Right cardiac atrium (tissue), 5 donors: Measurements from ENCODE around the gene ENPP6. TPM values are rescaled to one million over a fixed set of nuclear protein-coding genes. Genes with fewer than 3 reads are reported as not detected.
A peak's percentile ranks its signal among the peaks of the same experiment; 100 is the strongest.

ENCODE experiments used
- ATAC-seq, 2 donors: fragments of 200-7000 bp; cut with Tn5 transposase; one replicate each; pipeline versions ENCODE4 v1.8.0 to v1.9.1; 2020; ENCODE audit warnings: moderate library complexity in 2 of 2, mild to moderate bottlenecking in 1 of 2
- DNase-seq, 3 donors: peaks; one replicate each; pipeline ENCODE4 v3.0.0-alpha.2; 2020
- H3K27ac ChIP-seq: one replicate; pipeline ENCODE4 v1.5.1; 2013; ENCODE audit warnings: mild to moderate bottlenecking, low read length, control low read depth, moderate library complexity
- H3K27me3 ChIP-seq: one replicate; pipeline ENCODE4 v1.6.1; 2013; ENCODE audit not compliant: control insufficient read depth, insufficient read depth
- H3K4me1 ChIP-seq: one replicate; pipeline ENCODE4 v1.6.1; 2013; ENCODE audit warnings: low read length; ENCODE audit not compliant: control insufficient read depth, insufficient read depth
- H3K4me3 ChIP-seq: one replicate; pipeline ENCODE4 v1.5.1; 2013; ENCODE audit warnings: low read length, control low read depth
- H3K9me3 ChIP-seq: one replicate; pipeline ENCODE4 v1.6.1; 2013; ENCODE audit warnings: low read length; ENCODE audit not compliant: control insufficient read depth
- whole genome bisulfite sequencing: extraction: QIAGEN DNeasy Blood & Tissue Kit; methylation state at CpG from one replicate; pipeline ENCODE4 v1.1.7; 2013; 5-methylcytosine and 5-hydroxymethylcytosine counted together
- intact Hi-C, 4 donors: fragments of 100-400 bp; cut with DNase I; formaldehyde crosslinking; loops; one replicate each; pipeline versions ENCODE4 v1.11.0 to v1.14.0; 2022 to 2023
- polyA plus RNA-seq: library from polyadenylated mRNA; stranded (reverse); fragments of 200-250 nt; gene quantifications from one replicate; pipeline ENCODE4 v1.2.3, GENCODE V29; 2013
- total RNA-seq, 4 donors: library from RNA; stranded (reverse); fragmentation: NEBNext Ultra II Directional; extraction: Animal tissue kit (Norgen Biotek cat#: 25700); gene quantifications; one replicate each; pipeline ENCODE4 v1.2.1, GENCODE V29; 2021
- donor health status: healthy with polysubstance abuse.
- donor health status: DM: no; HTN: yes; CAD: no.
- donor health status: DM: no; HTN: no; CAD: no.
- donor health status: DM: no; HTN: yes; CAD: no; lungs with severe emphysema.
- donor health status: DM: yes; HTN: yes; CAD: no.

The ENPP6 gene
- total and polyA plus RNA-seq, 5 donors, result 0.05 to 0.31 (median 0.12) TPM; not detected in 2

DNA sequence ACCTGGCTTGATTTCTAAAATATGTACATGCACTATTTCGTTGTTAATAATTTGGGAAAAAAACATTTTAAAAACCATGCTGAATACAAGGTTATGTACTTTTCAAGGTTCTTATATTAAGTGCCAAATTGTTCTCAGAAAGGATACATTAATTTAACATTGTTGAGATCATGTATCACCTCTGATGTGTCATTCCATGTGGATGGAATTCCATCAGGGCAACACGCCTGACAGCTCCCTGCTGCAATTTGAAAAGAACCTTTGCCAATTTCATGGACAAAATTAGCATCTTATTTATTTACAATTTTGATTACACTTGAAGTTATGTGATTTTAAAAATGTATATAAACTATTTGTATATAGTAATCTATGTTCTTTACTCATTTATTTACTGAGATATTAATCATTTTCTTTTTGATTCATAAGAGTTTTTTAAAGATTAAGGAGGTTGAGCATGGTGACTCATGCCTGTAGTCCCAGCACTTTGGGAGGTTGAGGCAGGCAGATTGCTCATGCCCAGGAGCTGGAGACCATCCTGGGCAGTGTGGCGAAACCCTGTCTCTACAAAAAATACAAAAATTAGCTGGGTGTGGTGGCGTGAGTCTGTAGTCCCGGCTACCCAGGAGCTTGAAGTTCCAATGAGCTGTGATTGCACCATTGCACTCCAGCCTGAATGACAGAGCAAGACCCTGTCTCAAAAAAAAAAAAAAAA is 142.8 kb downstream of the ENPP6 start:
- H3K27me3 ChIP-seq, result no peaks in the 10 kb centered on the region
- no peak overlapping the region for H3K4me3 ChIP-seq
- H3K9me3 ChIP-seq, result no peaks in the 10 kb centered on the region
- intact Hi-C loops, result no loop called here
- no peak for ATAC-seq
- 89% methylated on average over 5 of the region's 5 CpGs for WGBS
- H3K4me1 ChIP-seq, result no peaks in the 10 kb centered on the region
- DNase-seq, result no peak
- H3K27ac ChIP-seq, result no peak overlapping the region

DNA sequence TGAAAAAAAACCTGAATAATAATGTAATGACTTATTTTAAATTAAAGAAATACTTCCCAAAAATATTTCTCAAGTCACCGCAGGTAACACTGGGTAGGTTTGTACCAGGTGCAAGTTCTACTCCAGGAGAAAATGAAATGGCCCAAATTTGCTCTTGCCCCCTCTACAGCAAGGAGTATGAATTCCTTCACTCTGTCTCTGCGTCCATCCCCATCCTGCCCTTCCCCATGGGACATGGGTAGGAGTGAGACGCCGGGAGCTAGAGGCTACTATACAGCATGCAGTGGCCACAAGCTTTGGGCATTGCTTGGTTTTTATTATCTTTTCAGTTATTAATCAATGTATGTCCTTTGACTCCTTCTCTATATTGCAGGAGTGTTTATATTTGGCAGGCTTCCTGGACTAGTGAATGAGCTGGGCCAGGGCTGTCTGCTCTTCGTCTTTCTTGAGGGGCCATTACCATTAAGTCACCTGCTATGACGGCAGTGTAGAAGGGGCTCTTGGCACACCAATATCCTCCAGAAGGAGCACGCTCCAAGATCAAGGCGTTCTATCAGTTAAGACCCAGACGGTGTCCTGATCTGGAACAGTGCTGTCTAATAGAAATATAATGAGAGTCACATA is 149.6 kb downstream of the ENPP6 start:
- Histone ChIP-seq H3K27me3 (no peaks in the 10 kb centered on the region), H3K9me3 (no peaks in the 10 kb centered on the region), H3K4me1 (no peaks in the 10 kb centered on the region), H3K27ac (no peak overlapping the region), H3K4me3 (no peak overlapping the region)
- ATAC-seq (no peak), DNase-seq (no peak)
- intact Hi-C loops, result no loop called here
- WGBS, result 68% methylated on average over 9 of the region's 9 CpGs

DNA sequence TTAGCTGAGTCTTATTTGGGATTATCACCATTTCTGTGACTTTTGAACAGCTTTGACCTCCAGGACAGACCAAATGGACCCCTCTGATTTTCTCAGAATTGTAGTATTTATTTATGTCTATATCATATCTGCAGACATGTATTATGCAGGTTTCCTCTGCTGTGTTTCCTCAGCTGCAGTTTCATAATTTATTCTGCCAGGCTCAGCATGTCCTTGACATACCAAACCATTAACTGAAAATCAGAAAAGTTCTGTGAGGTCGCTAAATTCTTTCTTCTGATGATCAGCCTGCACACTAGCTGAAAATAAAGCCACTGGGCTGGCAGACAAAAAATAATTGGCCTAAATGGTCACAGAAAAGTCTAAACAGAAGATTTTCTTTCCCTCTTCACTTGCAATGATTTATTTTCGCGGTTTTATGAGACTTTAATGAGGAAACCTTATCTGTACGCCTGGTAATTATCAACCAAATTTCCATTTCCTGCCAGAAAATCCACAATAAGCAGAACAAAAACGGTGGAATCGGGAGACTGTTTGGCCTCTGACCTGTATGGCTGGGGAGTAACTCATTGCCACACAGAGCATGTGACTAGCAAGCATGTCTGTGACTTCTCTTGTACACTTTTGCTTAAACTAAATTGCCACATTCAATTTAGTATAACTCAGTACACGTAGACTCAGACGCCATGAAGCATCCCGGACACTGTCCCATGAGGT is 150.9 kb downstream of the ENPP6 start:
- Histone ChIP-seq H3K4me3 (no peak overlapping the region), H3K27ac (no peak overlapping the region), H3K9me3 (no peaks in the 10 kb centered on the region), H3K27me3 (no peaks in the 10 kb centered on the region), H3K4me1 (no peaks in the 10 kb centered on the region)
- peak in 1 of 2 donors; percentile 21 for ATAC-seq
- 49% methylated on average over 9 of the region's 9 CpGs for WGBS
- DNase-seq, result no peak
- intact Hi-C loops, result no loop called here

DNA sequence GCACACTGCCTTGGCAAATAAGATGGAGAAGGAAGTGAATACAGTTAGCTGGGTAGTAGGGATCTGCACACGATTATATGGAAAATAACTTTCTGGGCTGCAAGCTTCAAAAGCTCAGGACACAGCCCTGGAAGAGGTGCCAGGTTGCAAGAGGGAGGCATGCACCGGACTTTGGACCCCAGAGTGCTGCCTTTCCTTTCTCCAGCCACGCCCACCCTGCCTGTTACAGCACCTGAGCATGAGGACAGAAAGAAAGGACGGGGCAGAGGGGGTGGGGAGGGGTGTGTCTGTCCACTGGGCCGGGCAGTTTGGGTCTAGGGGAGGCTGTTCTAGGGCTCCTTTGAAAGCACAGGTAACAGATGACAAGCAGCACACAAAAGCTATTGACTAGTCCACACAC is 152.8 kb downstream of the ENPP6 start:
- intact Hi-C loops, result no loop called here
- H3K4me1 ChIP-seq, result no peaks in the 10 kb centered on the region
- H3K27me3 ChIP-seq, result no peaks in the 10 kb centered on the region
- H3K4me3 ChIP-seq, result no peak overlapping the region
- no peak for DNase-seq
- H3K27ac ChIP-seq, result no peak overlapping the region
- 93% methylated on average over 5 of the region's 5 CpGs for WGBS
- no peaks in the 10 kb centered on the region for H3K9me3 ChIP-seq
- peak in 1 of 2 donors; percentile 29 for ATAC-seq

DNA sequence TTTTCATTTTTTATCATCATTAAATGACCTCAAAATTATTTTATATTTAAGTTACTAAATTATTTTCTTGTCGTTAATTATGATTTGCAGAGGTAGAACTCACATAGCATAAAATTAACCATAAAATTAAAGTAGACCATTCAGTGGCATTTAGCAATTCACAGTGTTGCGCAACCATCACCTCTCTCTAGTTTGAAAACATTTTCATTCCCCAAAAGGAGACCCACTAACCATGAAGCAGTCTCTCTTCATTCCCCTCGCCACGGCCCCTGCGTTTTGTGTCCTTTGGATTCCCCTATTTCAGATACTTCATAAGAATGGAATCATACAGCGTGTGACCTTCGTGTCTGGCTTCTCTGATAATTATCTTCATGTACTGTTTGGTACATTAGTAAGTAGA is 154.9 kb downstream of the ENPP6 start:
- Histone ChIP-seq H3K27ac (no peak overlapping the region), H3K4me3 (no peak overlapping the region), H3K27me3 (no peaks in the 10 kb centered on the region), H3K9me3 (no peaks in the 10 kb centered on the region), H3K4me1 (peaks cover 2% of the 10 kb centered on the region)
- no peak for DNase-seq
- intact Hi-C loops, result no loop called here
- WGBS, result 88% methylated on average over 7 of the region's 7 CpGs
- ATAC-seq, result no peak

DNA sequence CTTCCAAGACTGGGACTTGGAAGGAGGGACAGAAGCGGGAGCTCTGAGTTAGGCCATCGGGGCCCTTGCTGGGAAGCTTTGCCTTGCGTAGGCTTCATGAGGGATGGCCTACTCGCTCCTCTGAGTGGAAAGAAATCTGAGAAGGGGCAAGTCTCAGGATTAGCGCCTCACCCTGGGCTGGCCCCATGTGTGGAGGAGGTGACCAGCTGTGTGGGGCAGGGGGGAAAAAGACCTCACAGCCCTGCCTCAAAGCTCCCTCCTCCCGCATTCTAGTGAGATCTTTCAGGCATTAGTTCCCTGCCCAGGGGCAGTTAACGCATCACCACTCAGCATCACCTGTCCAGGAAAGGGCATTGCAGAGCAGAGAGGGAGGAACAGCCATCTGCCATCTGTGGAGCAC is 156.1 kb downstream of the ENPP6 start:
- 91% methylated on average over 7 of the region's 7 CpGs for WGBS
- no peak overlapping the region for H3K4me3 ChIP-seq
- intact Hi-C loops, result no loop called here
- no peaks in the 10 kb centered on the region for H3K9me3 ChIP-seq
- peaks cover 2% of the 10 kb centered on the region for H3K4me1 ChIP-seq
- no peak for DNase-seq
- H3K27me3 ChIP-seq, result no peaks in the 10 kb centered on the region
- no peak overlapping the region for H3K27ac ChIP-seq
- no peak for ATAC-seq

DNA sequence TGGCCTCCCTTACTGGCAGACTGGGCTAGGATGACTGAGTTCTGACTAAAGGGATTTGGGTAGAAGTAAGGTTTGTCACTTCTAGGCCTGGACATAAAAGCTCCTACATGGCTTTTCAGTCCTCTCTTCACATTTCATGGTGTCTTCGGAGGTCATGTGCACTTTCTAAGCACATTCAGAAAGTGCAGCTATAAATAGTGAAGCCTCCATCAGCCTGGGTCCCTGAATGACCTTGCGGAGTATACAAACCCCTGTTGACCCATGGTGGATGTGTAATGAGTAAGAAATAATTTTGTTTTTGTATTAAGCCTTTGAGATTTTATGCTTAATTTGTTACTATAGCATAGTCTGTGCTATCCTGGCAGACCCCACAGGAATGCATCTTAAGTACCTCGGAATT is 158.6 kb downstream of the ENPP6 start:
- intact Hi-C loops, result no loop called here

DNA sequence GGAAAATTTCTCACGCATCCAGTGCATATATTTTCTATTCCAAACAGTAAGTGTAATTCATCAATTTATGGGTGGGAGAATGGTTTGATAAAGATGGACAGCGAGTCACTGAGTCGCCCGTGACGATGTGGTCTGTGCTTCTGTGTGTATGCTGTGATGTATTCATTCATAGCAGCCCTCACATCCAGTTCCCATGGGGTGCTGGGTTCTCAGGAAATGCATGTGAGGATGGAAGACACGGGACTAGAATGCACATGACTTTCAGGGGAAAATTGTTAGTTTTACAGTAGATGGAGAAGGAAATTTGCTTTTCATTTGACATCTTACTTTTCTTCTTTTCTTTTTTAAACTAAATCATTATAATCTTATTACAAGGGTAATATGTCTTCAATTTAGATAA is 159.6 kb downstream of the ENPP6 start:
- intact Hi-C loops, result no loop called here
- no peak overlapping the region for H3K4me3 ChIP-seq
- no peak for ATAC-seq
- H3K27me3 ChIP-seq, result no peaks in the 10 kb centered on the region
- no peak for DNase-seq
- 70% methylated on average over 6 of the region's 6 CpGs for WGBS
- no peaks in the 10 kb centered on the region for H3K9me3 ChIP-seq
- H3K4me1 ChIP-seq, result peaks cover 2% of the 10 kb centered on the region
- no peak overlapping the region for H3K27ac ChIP-seq

More for the DNA sequence above, 158.6 kb downstream of the ENPP6 start:
- Histone ChIP-seq H3K27ac (no peak overlapping the region), H3K27me3 (no peaks in the 10 kb centered on the region), H3K4me3 (no peak overlapping the region), H3K9me3 (no peaks in the 10 kb centered on the region), H3K4me1 (peaks cover 2% of the 10 kb centered on the region)
- ATAC-seq (no peak), DNase-seq (no peak)
- WGBS, result 87% methylated on average over 3 of the region's 3 CpGs

DNA sequence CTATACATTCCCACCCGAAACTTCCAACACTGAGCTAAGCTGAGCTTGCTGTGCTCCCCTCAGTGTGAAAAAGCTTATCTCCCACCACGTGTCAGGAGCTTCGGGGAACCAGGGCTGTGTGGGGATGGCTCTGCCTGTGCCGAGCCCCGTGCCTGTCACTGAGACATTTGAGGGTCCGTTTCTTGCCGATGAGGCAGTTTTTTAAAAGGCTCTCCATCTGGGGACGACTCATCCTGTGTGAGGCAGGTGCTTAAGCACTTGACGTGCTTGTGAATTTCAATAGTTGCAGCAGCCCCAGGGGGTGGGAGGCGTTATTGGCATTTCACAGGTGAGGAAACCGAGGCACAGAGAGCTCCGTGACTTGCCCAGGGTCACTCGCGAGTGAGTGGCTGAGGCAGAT is 160.8 kb downstream of the ENPP6 start:
- Histone ChIP-seq H3K4me1 (peaks cover 2% of the 10 kb centered on the region), H3K27ac (no peak overlapping the region), H3K27me3 (no peaks in the 10 kb centered on the region), H3K9me3 (no peaks in the 10 kb centered on the region), H3K4me3 (no peak overlapping the region)
- no peak for DNase-seq
- no peak for ATAC-seq
- intact Hi-C loops, result no loop called here
- WGBS, result 77% methylated on average over 14 of the region's 14 CpGs

DNA sequence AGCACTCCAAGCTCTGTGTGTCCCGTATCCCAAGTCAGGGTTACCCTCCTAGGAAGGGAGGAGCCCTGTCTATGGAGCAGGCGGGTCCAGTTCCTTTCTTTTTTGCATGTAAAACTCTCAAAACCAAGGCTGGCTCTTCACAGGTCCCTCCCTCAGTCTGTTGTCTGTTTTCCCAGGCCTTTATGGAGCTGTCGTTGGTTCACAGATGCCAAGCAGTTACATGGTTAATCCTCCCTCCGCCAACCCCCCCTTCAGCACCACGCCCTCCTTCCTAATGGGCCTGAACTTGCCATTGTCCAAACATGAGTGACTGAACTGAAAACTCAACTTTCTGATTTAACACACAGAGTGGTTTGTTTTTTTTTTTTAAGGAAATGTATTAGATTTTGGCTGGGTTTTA is 164.2 kb downstream of the ENPP6 start:
- WGBS, result 84% methylated on average over 5 of the region's 5 CpGs
- Histone ChIP-seq H3K27me3 (no peaks in the 10 kb centered on the region), H3K4me3 (no peak overlapping the region), H3K27ac (no peak overlapping the region), H3K4me1 (no peaks in the 10 kb centered on the region), H3K9me3 (no peaks in the 10 kb centered on the region)
- ATAC-seq (no peak), DNase-seq (no peak)
- intact Hi-C loops, result no loop called here

DNA sequence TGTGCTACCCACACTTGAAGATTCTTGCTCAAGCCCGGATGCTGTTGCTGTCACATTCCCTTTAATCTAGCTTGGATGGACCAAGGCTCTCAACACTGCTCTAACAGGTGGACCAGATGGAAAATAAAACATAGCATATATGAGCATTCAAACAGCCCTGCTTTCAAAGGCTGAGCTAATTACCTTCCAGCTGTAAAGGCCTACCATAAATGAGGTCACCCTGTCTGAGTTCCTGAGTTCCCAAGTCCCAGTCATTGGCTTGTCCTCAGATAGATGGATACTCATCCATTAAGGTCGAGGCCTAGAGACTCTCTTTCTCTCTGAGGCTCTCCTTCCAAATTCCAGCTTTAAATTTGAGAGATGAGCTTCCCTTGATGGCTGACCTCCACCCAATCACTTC is 165.1 kb downstream of the ENPP6 start:
- DNase-seq, result no peak
- Histone ChIP-seq H3K9me3 (no peaks in the 10 kb centered on the region), H3K4me3 (no peak overlapping the region), H3K27ac (no peak overlapping the region), H3K27me3 (no peaks in the 10 kb centered on the region), H3K4me1 (no peaks in the 10 kb centered on the region)
- intact Hi-C loops, result no loop called here
- ATAC-seq, result no peak
- 92% methylated on average over 2 of the region's 2 CpGs for WGBS
